ENCODE results near the gene TBX3.

Gene TBX3

GRCh38 chr12:114689075-114689994 is 5.4 kb upstream of the TBX3 start:
- Histone ChIP-seq H3K9ac (ENCODE audit: low read length) (no peak overlapping the region), H3K27ac (ENCODE audit: low read depth, low read length) (no peak overlapping the region), H3K36me3 (ENCODE audit: control insufficient read depth, insufficient read depth, low read length) (no peaks in the 10 kb centered on the region), H3K9me3 (ENCODE audit: control insufficient read depth, insufficient read depth, low read depth, low read length) (no peaks in the 10 kb centered on the region), H3K4me1 (ENCODE audit: control insufficient read depth, insufficient read depth, low read length) (peaks cover 63% of the 10 kb centered on the region), H3K27me3 (ENCODE audit: control insufficient read depth, insufficient read depth, low read length) (peaks cover 98% of the 10 kb centered on the region), H3K4me3 (ENCODE audit: low read depth, low read length) (no peak overlapping the region)

GRCh38 chr12:114688256-114688845 is 4.4 kb upstream of the TBX3 start:
- peak overlapping the region; percentile 37 for H3K9ac ChIP-seq (ENCODE audit: low read length)
- H3K4me1 ChIP-seq (ENCODE audit: control insufficient read depth, insufficient read depth, low read length) = peaks cover 53% of the 10 kb centered on the region
- peaks cover 93% of the 10 kb centered on the region for H3K27me3 ChIP-seq (ENCODE audit: control insufficient read depth, insufficient read depth, low read length)
- no peaks in the 10 kb centered on the region for H3K9me3 ChIP-seq (ENCODE audit: control insufficient read depth, insufficient read depth, low read depth, low read length)
- peak overlapping the region; percentile 35; the same call in 1 of the 2 replicates for H3K4me3 ChIP-seq (ENCODE audit: low read depth, low read length)
- H3K27ac ChIP-seq (ENCODE audit: low read depth, low read length) = no peak overlapping the region
- no peaks in the 10 kb centered on the region for H3K36me3 ChIP-seq (ENCODE audit: control insufficient read depth, insufficient read depth, low read length)

DNA sequence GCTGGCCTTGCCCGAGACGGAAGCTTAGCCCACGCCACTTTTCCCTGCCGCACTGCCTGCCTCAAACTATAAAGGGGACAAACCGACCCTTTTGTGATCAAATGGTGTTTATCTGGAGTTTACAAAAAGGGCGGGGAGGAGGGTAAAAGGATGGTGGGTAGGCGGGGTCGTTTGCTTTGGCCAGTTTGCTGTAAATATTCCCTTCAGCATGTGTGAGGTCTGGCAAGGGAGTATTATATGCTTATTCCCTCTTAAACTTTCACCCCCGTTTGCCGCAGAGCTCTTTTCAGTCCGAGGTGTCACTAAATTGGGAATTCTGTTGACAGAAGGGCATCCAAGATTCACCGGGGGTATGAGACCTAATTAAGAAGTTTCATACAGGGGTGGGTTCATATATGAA is 3.8 kb upstream of the TBX3 start:
- H3K4me1 ChIP-seq (ENCODE audit: control insufficient read depth, insufficient read depth, low read length) = peaks cover 49% of the 10 kb centered on the region
- H3K4me3 ChIP-seq (ENCODE audit: low read depth, low read length) = peak overlapping the region; percentile 35; the same call in 1 of the 2 replicates
- H3K36me3 ChIP-seq (ENCODE audit: control insufficient read depth, insufficient read depth, low read length) = no peaks in the 10 kb centered on the region
- no peak overlapping the region for H3K27ac ChIP-seq (ENCODE audit: low read depth, low read length)
- peaks cover 93% of the 10 kb centered on the region for H3K27me3 ChIP-seq (ENCODE audit: control insufficient read depth, insufficient read depth, low read length)
- H3K9ac ChIP-seq (ENCODE audit: low read length) = no peak overlapping the region
- no peaks in the 10 kb centered on the region for H3K9me3 ChIP-seq (ENCODE audit: control insufficient read depth, insufficient read depth, low read depth, low read length)

DNA sequence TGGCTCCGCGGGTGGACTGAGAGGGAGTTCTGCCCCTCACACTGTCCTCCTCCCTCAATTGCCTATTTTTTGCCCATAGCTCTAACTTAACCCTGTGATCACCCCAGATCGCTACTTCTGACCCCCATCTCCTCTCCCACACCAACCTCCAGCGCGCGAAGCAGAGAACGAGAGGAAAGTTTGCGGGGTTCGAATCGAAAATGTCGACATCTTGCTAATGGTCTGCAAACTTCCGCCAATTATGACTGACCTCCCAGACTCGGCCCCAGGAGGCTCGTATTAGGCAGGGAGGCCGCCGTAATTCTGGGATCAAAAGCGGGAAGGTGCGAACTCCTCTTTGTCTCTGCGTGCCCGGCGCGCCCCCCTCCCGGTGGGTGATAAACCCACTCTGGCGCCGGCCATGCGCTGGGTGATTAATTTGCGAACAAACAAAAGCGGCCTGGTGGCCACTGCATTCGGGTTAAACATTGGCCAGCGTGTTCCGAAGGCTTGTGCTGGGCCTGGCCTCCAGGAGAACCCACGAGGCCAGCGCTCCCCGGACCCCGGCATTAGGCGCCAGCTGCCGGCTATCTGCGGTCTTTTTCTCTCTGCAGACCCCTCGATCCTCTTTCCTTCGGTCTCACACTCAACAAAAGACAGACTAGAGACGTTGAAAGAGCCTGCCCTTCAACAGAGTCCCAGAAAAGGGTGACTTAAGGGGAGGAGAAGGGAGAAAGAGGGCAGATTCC is 3.0 kb upstream of the TBX3 start:
- no peaks in the 10 kb centered on the region for H3K36me3 ChIP-seq (ENCODE audit: control insufficient read depth, insufficient read depth, low read length)
- H3K4me3 ChIP-seq (ENCODE audit: low read depth, low read length) = peak overlapping the region; percentile 69
- no peak overlapping the region; the same call in 1 of the 2 replicates for H3K27ac ChIP-seq (ENCODE audit: low read depth, low read length)
- H3K4me1 ChIP-seq (ENCODE audit: control insufficient read depth, insufficient read depth, low read length) = peaks cover 52% of the 10 kb centered on the region
- H3K9me3 ChIP-seq (ENCODE audit: control insufficient read depth, insufficient read depth, low read depth, low read length) = no peaks in the 10 kb centered on the region
- peak overlapping the region; percentile 65 for H3K9ac ChIP-seq (ENCODE audit: low read length)
- H3K27me3 ChIP-seq (ENCODE audit: control insufficient read depth, insufficient read depth, low read length) = peaks cover 93% of the 10 kb centered on the region

DNA sequence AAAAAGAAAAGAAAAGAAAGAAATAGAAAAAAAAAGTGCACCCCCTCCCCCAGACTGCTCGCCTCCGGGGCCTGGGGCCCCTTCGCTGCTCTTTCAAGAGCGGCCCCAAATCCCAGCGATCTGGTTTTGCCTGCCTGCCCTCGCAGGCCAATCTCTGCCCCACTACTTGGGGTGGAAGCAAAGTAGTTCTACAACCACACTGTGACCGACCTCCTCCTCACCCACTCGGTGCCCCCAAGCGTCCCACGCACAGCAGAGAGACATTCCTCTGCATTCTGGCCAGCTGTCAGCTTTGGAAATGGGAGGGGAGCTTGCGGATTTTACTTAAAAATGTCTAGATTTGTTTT is 2.4 kb upstream of the TBX3 start:
- peak overlapping the region; percentile 65 for H3K9ac ChIP-seq (ENCODE audit: low read length)
- H3K27me3 ChIP-seq (ENCODE audit: control insufficient read depth, insufficient read depth, low read length) = peaks cover 93% of the 10 kb centered on the region
- peak overlapping the region; percentile 69 for H3K4me3 ChIP-seq (ENCODE audit: low read depth, low read length)
- H3K9me3 ChIP-seq (ENCODE audit: control insufficient read depth, insufficient read depth, low read depth, low read length) = no peaks in the 10 kb centered on the region
- H3K4me1 ChIP-seq (ENCODE audit: control insufficient read depth, insufficient read depth, low read length) = peaks cover 57% of the 10 kb centered on the region
- no peaks in the 10 kb centered on the region for H3K36me3 ChIP-seq (ENCODE audit: control insufficient read depth, insufficient read depth, low read length)
- no peak overlapping the region for H3K27ac ChIP-seq (ENCODE audit: low read depth, low read length)

DNA sequence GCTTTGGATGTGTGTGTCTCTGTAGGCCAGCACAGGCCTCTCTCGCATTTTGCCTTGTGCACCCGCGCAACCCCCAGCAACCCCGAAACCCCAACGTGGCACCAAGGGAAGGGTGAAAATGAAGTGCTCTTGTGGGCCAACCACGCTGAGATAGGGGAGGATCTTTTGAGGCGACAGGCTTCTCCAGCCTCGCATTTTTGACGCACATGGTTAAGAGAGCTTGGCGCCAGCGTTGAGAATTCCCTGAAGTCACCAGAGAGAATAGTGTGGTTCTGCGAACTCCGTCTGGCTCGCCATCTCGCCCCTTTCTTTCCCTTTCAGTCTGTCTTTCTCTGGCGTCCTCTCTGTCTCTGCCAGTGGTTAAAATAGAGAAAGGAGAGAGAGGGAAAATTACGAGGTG is 1.9 kb upstream of the TBX3 start:
- Histone ChIP-seq H3K36me3 (ENCODE audit: control insufficient read depth, insufficient read depth, low read length) (no peaks in the 10 kb centered on the region), H3K27me3 (ENCODE audit: control insufficient read depth, insufficient read depth, low read length) (peaks cover 93% of the 10 kb centered on the region), H3K27ac (ENCODE audit: low read depth, low read length) (no peak overlapping the region), H3K9ac (ENCODE audit: low read length) (peak overlapping the region; percentile 75), H3K9me3 (ENCODE audit: control insufficient read depth, insufficient read depth, low read depth, low read length) (no peaks in the 10 kb centered on the region), H3K4me3 (ENCODE audit: low read depth, low read length) (peak overlapping the region; percentile 69), H3K4me1 (ENCODE audit: control insufficient read depth, insufficient read depth, low read length) (peaks cover 56% of the 10 kb centered on the region)

DNA sequence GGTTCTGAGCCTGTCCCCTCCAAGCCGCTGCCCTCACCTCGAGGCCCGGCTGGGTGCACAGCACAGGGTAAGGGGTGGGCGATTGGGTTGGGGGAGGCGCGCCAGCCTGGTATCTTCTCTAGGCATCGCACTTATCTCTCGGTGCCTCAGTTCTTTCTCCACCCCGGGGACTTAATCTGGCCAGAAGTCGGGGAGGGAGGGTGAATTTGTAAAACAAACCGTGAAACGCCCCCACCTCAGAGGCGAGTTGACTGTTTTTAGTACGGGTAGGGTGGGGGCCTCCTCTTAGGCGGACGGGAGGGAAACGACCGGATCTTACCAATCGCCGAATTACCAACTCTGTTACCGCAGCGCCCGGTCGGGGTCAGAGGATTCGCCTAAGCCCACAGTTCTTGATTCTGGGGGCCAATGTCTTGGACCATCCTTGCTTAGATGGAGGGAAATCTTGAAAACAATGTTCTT is 1.4 kb upstream of the TBX3 start:
- Histone ChIP-seq H3K27ac (ENCODE audit: low read depth, low read length) (peak overlapping the region; percentile 54; the same call in 1 of the 2 replicates), H3K9ac (ENCODE audit: low read length) (peak overlapping the region; percentile 75), H3K4me3 (ENCODE audit: low read depth, low read length) (peak overlapping the region; percentile 69), H3K36me3 (ENCODE audit: control insufficient read depth, insufficient read depth, low read length) (no peaks in the 10 kb centered on the region), H3K27me3 (ENCODE audit: control insufficient read depth, insufficient read depth, low read length) (peaks cover 93% of the 10 kb centered on the region), H3K9me3 (ENCODE audit: control insufficient read depth, insufficient read depth, low read depth, low read length) (no peaks in the 10 kb centered on the region), H3K4me1 (ENCODE audit: control insufficient read depth, insufficient read depth, low read length) (peaks cover 61% of the 10 kb centered on the region)

DNA sequence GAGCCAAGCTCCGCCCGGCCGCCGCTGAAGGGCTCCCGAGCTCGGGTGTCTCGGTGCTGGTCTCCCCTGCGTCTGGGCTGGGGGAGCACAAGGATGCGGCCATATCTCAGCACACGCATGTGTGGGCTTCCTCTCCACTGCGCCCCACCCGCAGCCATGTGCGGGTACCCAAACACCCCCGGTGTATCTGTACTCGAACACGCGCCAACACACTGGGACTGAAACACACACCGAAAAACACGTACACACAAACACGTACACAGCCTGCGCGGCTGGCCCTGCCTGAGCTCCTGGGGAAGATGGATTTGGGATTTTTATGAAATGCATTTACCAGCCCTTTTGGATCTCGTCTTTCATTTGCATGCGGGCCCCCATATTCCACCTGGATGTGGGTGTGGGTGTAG is 897 bp upstream of the TBX3 start:
- no peaks in the 10 kb centered on the region for H3K36me3 ChIP-seq (ENCODE audit: control insufficient read depth, insufficient read depth, low read length)
- H3K27me3 ChIP-seq (ENCODE audit: control insufficient read depth, insufficient read depth, low read length) = peaks cover 93% of the 10 kb centered on the region
- H3K4me1 ChIP-seq (ENCODE audit: control insufficient read depth, insufficient read depth, low read length) = peaks cover 66% of the 10 kb centered on the region
- H3K27ac ChIP-seq (ENCODE audit: low read depth, low read length) = peak overlapping the region; percentile 54; the same call in 1 of the 2 replicates
- no peaks in the 10 kb centered on the region for H3K9me3 ChIP-seq (ENCODE audit: control insufficient read depth, insufficient read depth, low read depth, low read length)
- H3K4me3 ChIP-seq (ENCODE audit: low read depth, low read length) = peak overlapping the region; percentile 69
- H3K9ac ChIP-seq (ENCODE audit: low read length) = peak overlapping the region; percentile 75

DNA sequence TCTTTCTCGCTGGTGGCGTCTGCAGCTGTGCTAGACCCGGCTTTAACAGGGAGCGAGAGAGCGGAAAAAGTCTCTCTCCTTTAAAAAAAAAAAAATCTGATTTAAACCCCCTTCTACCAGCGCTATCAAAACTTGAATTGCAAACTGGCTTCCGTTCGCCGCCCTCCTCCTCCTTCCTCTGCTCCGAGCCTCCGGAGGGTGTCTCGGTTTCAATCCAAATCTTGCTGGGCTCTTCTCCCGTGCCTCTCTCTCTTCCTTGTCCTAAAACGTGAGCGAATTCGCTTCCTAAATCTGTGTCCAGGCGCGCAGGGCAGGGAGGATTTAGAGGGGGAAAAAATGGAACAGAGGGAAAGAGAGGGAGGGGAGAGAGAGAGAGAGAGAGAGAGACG is 272 bp downstream of the TBX3 start:
- Histone ChIP-seq H3K9ac (ENCODE audit: low read length) (peak overlapping the region; percentile 83), H3K27me3 (ENCODE audit: control insufficient read depth, insufficient read depth, low read length) (peaks cover 93% of the 10 kb centered on the region), H3K27ac (ENCODE audit: low read depth, low read length) (peak overlapping the region; percentile 3; the same call in 1 of the 2 replicates), H3K4me1 (ENCODE audit: control insufficient read depth, insufficient read depth, low read length) (peaks cover 73% of the 10 kb centered on the region), H3K4me3 (ENCODE audit: low read depth, low read length) (peak overlapping the region; percentile 69), H3K9me3 (ENCODE audit: control insufficient read depth, insufficient read depth, low read depth, low read length) (no peaks in the 10 kb centered on the region), H3K36me3 (ENCODE audit: control insufficient read depth, insufficient read depth, low read length) (no peaks in the 10 kb centered on the region; the same call in 1 of the 2 replicates)

DNA sequence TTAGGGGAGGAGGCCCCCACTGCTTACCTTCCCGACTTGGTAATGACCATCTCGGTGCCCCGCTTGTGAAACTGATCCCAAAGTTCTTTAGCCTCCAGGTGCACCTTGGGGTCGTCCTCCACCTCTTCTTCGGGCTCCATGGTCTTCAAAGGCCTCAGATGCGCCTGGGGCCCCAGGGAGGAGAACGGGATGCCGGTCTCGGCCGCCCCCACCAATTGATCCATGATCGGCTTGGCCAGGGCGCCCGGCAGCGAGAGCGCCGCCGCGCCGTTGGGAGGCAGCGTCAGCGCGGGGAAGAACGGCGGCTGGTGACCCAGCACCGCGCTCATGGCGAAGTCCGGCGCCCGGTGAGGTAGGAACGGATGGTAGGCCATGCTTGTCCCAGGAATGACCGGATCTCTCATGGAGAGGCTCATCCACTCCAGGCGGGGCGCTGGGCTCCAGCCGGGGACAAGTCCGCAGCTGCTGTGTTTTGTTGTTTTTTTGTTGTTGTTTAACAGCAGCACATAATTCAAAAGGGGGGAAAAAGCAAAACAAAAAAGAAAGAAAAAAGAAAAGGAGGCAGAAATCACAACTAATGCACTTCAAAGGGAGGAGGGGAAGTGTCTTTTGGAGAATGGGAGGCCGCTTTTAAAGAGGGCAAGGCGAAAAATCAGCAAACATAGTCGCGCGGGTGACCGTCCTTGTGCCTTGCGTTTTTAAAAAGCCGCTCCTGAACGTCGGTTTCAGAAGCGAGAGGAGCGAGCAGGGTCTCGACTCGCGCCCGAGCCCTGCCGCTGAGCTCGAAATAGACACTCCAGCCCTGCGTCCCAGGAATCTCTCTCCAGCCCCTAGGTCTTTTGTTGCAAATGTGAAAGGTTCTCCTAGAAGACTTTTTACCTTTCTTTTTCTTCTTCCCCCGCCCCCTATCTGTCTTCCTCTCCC is 928 bp downstream of the TBX3 start:
- Histone ChIP-seq H3K27ac (ENCODE audit: low read depth, low read length) (peak overlapping the region; percentile 3; the same call in 1 of the 2 replicates), H3K4me3 (ENCODE audit: low read depth, low read length) (peak overlapping the region; percentile 69), H3K9ac (ENCODE audit: low read length) (peak overlapping the region; percentile 83), H3K36me3 (ENCODE audit: control insufficient read depth, insufficient read depth, low read length) (no peaks in the 10 kb centered on the region; the same call in 1 of the 2 replicates), H3K4me1 (ENCODE audit: control insufficient read depth, insufficient read depth, low read length) (peaks cover 71% of the 10 kb centered on the region), H3K9me3 (ENCODE audit: control insufficient read depth, insufficient read depth, low read depth, low read length) (no peaks in the 10 kb centered on the region), H3K27me3 (ENCODE audit: control insufficient read depth, insufficient read depth, low read length) (peaks cover 93% of the 10 kb centered on the region)
